Retina (tissue), 1 donor: ENCODE measurements around the gene TNFAIP1.
"Not testable (repeated sequence)": the region's sequence is repeated elsewhere in the genome, so short reads cannot be mapped to it uniquely, and the experiment has no call there.

Experiments used
- DNase-seq: peaks from one replicate; pipeline ENCODE4 v3.0.0-alpha.2; 2016

TNFAIP1 gene, protein sequence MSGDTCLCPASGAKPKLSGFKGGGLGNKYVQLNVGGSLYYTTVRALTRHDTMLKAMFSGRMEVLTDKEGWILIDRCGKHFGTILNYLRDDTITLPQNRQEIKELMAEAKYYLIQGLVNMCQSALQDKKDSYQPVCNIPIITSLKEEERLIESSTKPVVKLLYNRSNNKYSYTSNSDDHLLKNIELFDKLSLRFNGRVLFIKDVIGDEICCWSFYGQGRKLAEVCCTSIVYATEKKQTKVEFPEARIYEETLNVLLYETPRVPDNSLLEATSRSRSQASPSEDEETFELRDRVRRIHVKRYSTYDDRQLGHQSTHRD

GRCh38 chr17:28335201-28335958 is at the start of gene TNFAIP1, which contains the start of gene IFT20:
TSS of gene TNFAIP1 (plus strand) at chr17:28335761. CDS start at chr17:28339522, 3,761 bp downstream.
TSS of gene IFT20 (minus strand) at chr17:28335472. CDS start at chr17:28331985, 3,487 bp downstream.
- peak; percentile 97 for DNase-seq

GRCh38 chr17:28285965-28286364 is 49.6 kb upstream of the TNFAIP1 start:
- no peak for DNase-seq

- no peak for DNase-seq
Measured at GRCh38 chr17:28290703-28291102, 44.9 kb upstream of the TNFAIP1 start.

DNA sequence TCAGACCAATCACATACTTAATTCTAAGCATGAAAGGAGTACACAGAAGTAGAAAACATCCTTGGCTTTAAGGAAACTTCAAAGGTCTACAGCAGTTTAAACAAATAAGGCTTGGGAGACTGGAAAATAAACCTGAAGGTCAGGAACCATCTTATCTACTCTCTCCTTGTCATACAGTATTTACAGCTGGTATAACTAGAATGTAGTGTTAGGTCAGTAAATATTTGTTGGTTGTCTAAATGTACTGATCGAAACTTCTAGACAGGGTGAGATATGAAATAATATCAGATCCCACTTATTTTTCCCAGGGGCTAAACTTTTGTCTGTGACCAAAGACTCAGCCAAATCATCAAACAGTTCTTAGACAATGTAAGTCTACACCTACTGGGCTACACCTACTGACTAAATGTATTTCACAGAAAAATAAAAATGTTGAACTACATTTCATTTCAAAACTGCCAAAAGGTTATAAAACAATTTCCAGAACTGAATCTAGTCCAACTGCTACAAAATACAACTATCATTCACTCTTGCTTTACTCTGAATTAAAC is 43.7 kb upstream of the TNFAIP1 start:
- DNase-seq: no peak

DNA sequence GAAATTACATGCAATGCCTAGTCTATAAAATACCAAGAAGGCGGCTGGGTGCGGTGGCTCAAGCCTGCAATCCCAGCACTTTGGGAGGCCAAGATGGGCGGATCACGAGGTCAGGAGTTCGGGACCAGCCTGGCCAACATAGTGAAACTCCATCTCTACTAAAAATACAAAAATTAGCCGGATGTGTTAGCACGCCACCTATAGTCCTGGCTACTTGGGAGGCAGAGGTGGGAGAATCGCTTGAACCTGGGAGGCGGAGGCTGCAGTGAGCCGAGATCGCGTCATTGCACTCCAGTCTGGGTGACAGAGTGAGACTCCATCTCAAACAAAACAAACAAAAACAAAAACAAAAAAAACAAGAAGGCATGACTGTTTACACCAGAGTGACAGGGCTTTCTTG is 42.7 kb upstream of the TNFAIP1 start:
- not testable (repeated sequence) for DNase-seq

GRCh38 chr17:28293994-28294393 is 41.6 kb upstream of the TNFAIP1 start:
- no peak for DNase-seq

DNA sequence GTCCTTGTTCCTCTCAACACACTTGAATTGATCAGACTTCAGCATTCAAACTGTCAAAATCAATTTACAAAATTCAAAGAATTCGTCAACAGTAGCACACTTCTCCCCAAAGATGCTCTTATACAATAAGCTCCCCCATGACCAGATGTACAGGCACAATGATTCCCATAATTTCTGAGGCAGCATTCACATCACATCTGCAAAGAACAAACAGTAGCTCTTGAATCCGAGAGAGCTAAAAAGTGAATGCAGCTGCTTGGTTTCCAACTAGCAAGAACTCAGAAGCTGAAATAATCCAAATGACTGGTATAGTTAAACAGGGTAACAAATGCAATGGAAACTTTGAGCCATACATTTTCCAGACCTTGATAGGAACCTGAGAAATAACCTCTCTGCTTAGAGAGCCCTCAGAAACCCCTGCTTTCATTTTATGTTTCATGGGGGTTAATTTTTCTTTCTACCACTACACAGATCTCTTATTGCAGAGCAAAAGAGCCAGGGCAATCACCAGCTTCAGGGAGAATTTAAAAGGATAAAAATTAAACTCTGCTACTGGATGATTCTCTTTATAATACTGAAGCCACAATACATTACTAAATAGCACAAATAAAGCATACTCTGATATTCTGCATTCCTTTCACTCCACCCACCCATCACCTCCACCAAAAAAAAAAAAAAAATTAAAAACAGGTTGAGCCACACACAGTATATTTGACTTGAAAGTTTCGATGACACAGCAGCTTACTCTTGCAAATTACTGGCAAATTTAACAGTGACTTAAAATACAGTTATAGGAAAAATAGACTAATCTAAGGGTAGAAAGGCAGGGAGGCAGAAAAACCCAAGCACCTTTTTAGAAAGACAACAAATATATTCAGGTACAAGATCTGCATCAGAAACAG is 39.6 kb upstream of the TNFAIP1 start:
- DNase-seq: no peak

DNA sequence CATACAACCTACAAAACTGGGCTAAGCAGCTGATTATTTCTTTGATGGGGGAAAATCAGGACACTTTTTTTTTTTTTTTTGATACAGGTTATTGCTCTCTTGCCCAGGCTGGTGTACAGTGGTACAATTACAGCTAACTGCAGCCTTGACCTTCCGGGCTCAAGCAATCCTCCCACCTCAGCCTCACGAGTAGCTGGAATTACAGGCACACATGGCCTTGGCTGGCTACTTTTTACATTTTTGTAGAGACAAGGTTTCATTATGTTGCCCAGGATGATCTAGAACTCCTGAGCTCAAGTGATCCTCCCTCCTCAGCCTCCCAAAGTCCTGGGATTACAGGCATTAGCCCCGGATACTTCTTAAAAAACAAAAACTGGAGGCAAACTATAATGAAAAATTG is 37.1 kb upstream of the TNFAIP1 start:
- DNase-seq: no peak

GRCh38 chr17:28306954-28307401 is 28.6 kb upstream of the TNFAIP1 start:
- peak; percentile 53 for DNase-seq

DNA sequence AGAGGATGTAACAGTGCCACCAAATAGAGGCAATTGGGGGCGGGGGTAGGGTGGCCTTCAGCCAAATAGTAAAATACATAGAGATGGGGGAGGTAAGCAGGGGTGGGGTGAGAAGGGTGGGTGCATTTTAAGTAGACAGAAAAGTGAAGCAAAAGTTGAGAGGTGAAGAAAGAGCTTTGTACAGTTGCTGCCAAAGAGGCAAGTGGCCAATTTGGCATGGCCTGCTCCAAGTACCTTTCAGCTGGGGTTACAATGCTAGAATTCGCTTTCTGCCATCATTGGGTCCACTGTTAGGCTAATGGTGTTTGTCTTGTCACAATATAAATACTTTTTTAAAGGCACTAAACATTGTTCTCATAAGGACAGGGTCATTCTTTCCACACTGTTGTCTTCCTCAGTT is 21.7 kb upstream of the TNFAIP1 start:
- no peak for DNase-seq

DNA sequence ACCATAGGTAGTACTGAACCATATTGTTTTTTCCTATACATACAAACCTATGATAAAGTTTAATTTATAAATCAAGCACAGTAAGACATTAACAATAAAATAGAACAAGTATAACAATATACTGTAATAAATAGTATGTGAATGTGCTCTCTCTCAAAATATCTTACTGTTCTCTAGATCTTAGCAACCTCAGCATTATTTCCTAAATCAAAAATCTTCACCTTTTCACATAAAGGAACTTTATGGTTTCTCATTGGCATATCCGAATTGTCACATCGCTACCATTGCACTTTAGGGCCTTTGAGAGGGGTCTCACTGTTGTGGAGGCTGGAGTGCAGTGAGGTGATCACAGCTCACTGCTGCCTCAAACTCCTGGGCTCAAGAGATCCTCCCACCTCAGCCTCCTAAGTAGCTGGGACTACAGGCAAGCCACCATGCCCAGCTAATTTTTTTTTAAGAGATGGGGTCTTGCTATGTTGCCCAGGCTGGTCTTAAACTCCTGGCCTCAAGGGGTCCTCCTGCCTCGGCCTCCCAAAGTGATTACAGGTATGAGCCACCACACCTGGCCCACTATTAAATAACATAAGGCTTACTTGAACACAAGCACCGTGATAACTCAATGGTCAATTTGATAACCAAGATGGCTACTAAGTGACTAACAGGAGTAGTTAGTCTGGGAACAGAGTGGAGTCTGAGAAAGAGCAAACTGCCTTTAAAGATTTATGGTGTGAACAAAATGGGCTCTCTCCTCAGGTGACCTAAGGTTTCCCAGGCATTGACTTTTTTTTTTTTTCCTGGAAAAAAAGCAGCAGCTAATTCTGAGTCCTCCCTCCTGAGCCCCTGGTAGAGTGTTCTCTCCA is 19.5 kb upstream of the TNFAIP1 start:
- DNase-seq: no peak

GRCh38 chr17:28317099-28317965 is 18.2 kb upstream of the TNFAIP1 start:
- DNase-seq: peak; percentile 12

- DNase-seq: no peak
Measured at GRCh38 chr17:28317966-28318758, 17.4 kb upstream of the TNFAIP1 start.

DNA sequence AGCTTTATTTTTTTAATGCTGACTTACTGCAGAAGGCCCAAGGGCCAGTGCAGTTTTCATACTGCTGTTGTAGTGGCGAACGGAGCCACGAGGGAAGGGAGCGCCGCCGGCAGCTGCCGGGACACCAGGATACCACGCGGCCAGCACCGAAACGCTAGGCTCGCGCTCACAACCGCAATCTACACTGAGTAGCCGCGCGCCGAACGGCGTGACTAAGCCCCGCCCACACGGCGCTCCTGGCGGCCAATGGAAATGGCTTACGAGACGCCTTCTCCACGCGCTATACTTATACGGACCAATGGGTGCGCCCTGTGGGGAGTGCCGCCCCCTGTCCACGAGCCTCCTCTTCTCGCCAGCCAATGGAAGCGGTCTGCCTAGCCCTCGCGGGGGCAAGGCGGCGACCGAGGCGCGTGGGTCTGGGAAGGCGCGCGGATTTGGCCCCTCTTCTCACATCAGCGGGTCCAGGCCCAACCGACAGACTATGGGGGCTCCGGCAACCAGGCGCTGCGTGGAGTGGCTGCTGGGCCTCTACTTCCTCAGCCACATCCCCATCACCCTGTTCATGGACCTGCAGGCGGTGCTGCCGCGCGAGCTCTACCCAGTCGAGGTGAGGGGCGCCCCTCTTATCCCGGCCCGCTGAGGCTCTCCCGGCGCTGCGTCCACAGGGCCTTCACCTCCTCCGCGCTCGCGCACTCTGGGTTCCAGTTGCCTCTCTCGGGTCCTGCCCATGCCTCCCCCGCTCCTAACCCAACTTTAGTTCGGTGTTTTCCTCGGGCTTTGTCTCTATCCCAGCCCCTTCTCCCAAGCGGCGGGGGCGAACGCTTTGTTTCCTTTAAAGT is 16.6 kb upstream of the TNFAIP1 start, which contains the start of gene TMEM97:
TSS of gene TMEM97 (plus strand) at position 442 of the 839 bp plus-strand sequence. CDS start at position 482, 40 bp downstream.
- DNase-seq: peak; percentile 97

- DNase-seq: no peak
Measured at GRCh38 chr17:28319598-28319935, 16.0 kb upstream of the TNFAIP1 start.

- DNase-seq: no peak
Measured at GRCh38 chr17:28320215-28321061, 15.1 kb upstream of the TNFAIP1 start.

GRCh38 chr17:28324267-28324745 is 11.3 kb upstream of the TNFAIP1 start:
- no peak for DNase-seq

DNA sequence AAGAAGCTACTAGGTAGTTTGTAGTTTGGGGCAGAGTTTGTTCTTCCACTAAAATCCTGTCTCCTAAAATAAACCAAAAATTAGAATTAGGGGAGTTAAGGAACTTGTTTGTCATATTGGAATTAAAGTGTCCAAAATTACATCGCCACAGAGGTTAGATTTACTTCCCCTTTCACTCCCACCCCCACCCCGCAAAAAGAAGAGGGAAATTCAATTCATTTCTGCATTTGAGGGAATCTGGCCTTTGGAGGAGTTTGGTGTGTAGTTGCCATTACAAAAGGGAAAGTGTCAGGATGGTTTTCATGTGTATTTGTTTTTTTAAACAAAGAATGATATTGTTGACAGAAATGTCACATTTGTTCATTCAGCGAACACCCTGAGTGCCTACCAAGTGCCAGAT is 10.8 kb upstream of the TNFAIP1 start:
- no peak for DNase-seq
